CD4-positive, alpha-beta T cell treated with Interleukin-17A for 1 hour (primary cell): ENCODE data around the gene RNF103.
"Not testable (repeated sequence)": the region's sequence is repeated elsewhere in the genome, so short reads cannot be mapped to it uniquely, and the experiment has no call there.

Experiments
- DNase-seq: peaks from one replicate; pipeline ENCODE4 v3.0.0-alpha.2; 2020

The RNF103 gene

GRCh38 chr2:86623494-86624266, at the start of gene RNF103:
RNF103 (minus strand) TSS chr2:86623865; CDS start chr2:86622886, 979 bp downstream.
- DNase-seq, result peak; percentile 93

GRCh38 chr2:86673011-86673410, 49.3 kb upstream of the RNF103 start:
- no peak for DNase-seq

GRCh38 chr2:86672027-86672545, 48.4 kb upstream of the RNF103 start:
- no peak for DNase-seq

GRCh38 chr2:86671337-86671981, 47.8 kb upstream of the RNF103 start:
- DNase-seq, result no peak

GRCh38 chr2:86669323-86669722, 45.7 kb upstream of the RNF103 start:
- DNase-seq, result not testable (repeated sequence)

- no peak for DNase-seq
Observed at GRCh38 chr2:86661333-86661732, 37.7 kb upstream of the RNF103 start.

GRCh38 chr2:86650188-86650587, 26.5 kb upstream of the RNF103 start:
- no peak for DNase-seq

- no peak for DNase-seq
Observed at GRCh38 chr2:86649119-86649947, 25.7 kb upstream of the RNF103 start.

GRCh38 chr2:86648681-86649080, 25.0 kb upstream of the RNF103 start:
- DNase-seq, result no peak

GRCh38 chr2:86646865-86647264, 23.2 kb upstream of the RNF103 start:
- no peak for DNase-seq

- DNase-seq, result no peak
Observed at GRCh38 chr2:86646329-86646728, 22.7 kb upstream of the RNF103 start.

GRCh38 chr2:86645752-86646151, 22.1 kb upstream of the RNF103 start:
- DNase-seq, result no peak

- no peak for DNase-seq
Observed at GRCh38 chr2:86638712-86639111, 15.0 kb upstream of the RNF103 start.

GRCh38 chr2:86636842-86637241, 13.2 kb upstream of the RNF103 start:
- DNase-seq, result no peak

GRCh38 chr2:86634352-86634751, 10.7 kb upstream of the RNF103 start:
- no peak for DNase-seq

- DNase-seq, result no peak
Observed at GRCh38 chr2:86633155-86633651, 9.5 kb upstream of the RNF103 start.

GRCh38 chr2:86632672-86633071, 9.0 kb upstream of the RNF103 start:
- no peak for DNase-seq

- DNase-seq, result no peak
Observed at GRCh38 chr2:86631846-86632485, 8.3 kb upstream of the RNF103 start.

GRCh38 chr2:86628091-86628522, 4.4 kb upstream of the RNF103 start:
- no peak for DNase-seq

- DNase-seq, result no peak
Observed at GRCh38 chr2:86627550-86627949, 3.9 kb upstream of the RNF103 start.

- DNase-seq, result no peak
Observed at GRCh38 chr2:86625096-86625495, 1.4 kb upstream of the RNF103 start.

- no peak for DNase-seq
Observed at GRCh38 chr2:86624267-86624547, 542 bp upstream of the RNF103 start.

- peak; percentile 56 for DNase-seq
Observed at GRCh38 chr2:86623043-86623493, 597 bp downstream of the RNF103 start.
